Stimulated activated CD4-positive, alpha-beta T cell treated with anti-CD3 and anti-CD28 coated beads, Interleukin-12 subunit alpha, Interleukin-12 subunit beta, amount 100 ng/mL, for 24 hours (primary cell): Measurements from ENCODE around the gene FKBP5.
"Not testable (repeated sequence)": the region's sequence is repeated elsewhere in the genome, so short reads cannot be mapped to it uniquely, and the experiment has no call there.

Experiments used
- DNase-seq, 2 experiments: peaks; one replicate each; pipeline ENCODE4 v3.0.0-alpha.2; 2020; ENCODE audit warnings: low read depth in 2 of 2

The FKBP5 gene

DNA sequence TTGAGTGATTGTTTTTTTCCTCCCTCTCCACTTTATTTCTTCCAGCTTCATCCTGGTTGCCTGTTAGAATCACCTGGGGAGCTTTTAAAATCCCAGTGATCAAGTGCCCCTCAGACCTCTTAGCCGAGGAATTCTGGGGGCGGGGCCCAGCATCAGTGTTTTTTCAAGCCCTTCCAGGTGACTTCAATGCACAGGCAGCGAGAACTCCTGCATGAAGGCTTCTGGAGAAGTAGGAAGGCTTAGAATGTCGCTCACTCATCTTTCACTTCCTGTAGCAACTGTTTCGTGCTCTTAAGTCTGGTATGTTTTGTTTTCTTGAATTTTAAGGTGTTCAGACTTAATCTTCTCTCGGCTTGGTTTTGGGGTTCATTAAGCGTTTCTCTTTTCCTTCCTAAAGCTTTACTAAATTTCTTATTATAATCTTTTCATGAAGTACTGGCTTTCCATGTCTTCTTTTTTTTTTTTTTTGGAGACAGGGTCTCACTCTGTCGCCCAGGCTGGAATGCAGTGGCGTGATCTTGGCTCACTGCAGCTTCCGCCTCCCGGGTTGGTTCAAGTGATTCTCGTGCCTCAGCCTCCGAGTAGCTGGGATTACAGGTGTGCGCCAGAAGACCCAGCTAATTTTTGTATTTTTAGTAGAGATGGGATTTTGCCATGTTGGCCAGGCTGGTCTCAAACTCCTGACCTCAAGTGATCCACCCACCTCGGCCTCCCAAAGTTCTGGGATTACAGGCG, 145.1 kb downstream of the FKBP5 start:
- no peak for DNase-seq

DNA sequence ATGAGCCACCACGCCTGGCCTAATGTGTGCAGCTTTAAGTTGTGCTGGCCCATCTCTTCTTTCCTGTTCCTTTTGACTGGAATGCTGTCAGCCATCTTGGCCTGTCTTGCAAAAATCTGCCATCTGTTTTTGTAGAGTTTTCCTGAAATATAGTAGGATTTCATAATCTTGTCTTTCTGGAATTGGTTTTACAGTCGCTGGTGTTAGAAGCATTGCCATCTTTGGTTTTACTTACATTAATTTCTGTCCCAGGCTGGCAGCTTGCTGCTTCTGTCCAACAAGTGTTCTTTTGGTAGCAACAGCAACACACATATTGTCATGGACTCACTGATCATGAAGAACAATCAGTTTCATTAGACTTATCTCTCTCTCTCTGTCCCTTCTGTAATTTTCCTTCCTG, 146.9 kb downstream of the FKBP5 start:
- DNase-seq = no peak

DNA sequence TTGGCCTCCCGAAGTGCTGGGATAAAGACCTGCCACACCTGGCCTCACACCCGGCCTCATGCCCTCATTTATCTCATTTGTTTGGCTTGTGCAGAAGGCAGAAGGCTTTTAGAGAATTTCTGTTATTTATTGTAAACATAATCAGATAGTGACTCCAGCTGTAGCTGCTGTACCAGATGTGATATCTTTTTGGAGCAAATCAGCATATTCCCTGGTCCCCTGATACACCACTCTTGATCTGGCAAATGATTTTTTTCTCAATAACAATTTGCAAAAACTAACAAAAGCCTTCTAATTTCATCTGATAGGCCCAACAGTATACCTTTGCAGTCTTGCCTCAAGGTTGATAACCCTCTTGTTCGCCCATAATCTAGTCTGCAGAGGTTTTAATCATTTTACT, 149.5 kb downstream of the FKBP5 start:
- no peak for DNase-seq

DNA sequence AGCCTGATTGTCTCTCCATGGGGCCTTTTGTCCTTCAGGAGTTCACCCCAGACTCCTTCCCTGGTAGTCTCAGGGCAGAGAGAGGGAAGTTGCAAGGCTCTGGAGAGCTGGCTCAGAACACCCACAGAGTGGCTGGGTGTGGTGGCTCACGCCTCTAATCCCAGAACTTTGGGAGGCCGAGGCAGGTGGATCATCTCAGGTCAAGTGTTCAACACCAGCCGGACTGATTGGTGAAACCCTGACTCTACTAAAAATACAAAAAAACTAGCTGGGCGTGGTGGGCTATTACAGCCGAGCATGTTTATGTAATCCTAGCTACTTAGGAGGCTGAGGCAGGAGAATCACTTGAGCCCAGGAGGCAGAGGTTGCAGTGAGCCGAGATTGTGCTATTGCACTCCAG, 152.9 kb downstream of the FKBP5 start:
- not testable (repeated sequence) for DNase-seq

DNA sequence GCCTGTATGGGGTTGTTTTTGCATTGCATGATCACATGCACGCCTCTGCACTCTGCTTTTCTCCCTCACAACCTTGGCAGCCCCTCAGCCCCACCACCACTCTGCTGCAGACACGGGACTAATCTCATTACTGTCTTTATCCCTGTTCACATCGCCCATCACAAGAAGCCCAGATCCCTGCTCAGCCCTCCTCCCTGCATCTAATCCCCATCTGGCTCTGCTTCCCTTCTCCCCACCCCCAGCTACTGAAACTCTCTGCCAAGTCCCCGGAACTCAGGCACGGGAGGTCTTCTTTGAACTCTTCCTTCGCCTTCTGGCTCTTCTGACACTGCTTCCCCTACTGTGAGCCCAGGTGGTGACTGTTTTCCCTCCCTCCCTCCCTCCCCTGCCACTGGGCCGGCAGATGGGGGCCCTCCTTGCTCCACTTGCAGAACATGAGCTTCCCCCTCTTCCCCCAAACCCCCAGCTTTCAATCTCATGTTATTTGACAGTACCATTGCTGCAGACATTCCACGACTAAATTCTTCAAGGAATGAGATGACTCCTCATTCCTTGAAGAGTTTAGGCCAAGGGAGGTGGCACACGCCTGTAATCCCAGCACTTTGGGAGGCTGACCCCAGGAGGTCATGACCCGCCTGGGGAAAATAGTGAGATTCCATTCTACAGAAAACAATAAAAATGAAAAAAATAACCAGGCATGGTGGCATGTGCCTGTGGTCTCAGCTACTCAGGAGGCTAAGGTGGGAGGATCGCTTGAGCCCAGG, 154.1 kb downstream of the FKBP5 start:
- DNase-seq = no peak

DNA sequence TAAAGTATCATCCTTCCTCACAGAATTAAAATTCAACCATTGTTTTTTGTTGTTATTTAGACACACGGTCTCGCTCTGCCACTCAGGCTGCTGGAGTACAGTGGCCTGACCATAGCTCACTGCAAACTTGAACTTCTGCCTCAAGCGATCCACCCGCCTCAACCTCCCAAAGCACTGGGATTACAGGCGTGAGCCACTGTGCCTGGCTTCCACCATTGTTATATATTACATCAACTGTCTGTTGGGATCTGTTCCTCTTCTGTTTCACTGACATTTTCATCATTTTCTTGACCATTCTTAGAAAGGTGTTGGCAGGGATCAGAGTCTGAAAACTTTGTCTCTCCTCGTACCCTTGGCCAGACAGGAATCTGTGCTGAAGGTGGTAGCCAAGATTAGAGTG, 154.7 kb downstream of the FKBP5 start:
- no peak for DNase-seq

DNA sequence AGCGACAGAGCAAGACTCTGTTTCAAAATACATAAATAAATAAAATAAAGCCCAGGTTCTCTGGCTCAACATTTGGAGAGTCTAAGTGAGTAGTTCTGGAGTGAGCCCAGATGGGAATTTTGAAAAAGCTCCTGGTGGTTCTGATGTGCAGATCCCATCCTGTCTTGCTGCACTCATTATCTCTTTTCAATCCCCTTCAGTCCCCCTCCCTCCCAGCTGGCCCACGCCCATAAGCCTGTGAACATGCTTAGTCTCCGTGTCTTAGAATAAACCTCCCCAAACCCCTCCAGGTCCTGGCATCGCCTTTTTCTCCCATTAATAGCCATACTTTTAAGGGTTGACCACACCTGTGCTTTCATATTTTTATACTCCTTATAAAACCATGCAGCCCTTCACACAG, 156.6 kb downstream of the FKBP5 start:
- DNase-seq = no peak

DNA sequence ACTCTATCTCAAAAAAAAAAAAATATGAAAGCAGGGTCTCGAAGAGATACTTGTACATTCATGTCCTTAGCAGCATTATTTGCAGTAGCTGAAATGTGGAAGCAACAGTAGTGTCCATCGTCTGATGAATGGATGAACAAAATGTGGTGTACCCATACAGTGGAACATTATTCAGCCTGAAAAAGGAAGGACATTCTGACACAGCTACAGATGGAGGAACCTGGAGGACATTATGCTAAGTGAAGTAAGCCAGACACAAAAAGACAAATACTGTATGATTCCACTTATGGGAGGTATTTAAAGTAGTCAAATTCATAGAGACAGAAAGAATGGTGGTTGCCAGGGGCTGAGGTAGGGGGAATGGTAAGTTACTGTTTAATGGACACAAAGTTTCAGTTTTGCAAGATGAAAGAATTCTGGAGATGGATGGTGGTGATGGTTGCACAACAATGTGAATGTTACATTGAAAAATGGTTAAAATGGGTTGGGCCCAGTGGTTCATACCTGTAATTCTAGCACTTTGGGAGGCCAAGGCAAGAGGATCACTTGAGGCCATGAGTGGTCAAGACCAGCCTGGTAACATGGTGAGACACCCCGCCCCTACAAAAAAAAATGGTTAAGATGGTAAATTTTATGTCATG, 164.2 kb downstream of the FKBP5 start:
- no peak for DNase-seq
